ENCODE data around the gene FRAS1.

FRAS1 gene

GRCh38 chr4:78363031-78363570, 306.0 kb downstream of the FRAS1 start:
- no peak for TF ChIP-seq NFRKB (IDR thresholded peaks at IDR 0.05)
- no peak for TF ChIP-seq CTBP1 (IDR thresholded peaks at IDR 0.05; ENCODE audit: borderline replicate concordance)
- TF ChIP-seq FOXK2 (IDR thresholded peaks at IDR 0.05): no peak
- no peak for TF ChIP-seq L3MBTL2 (conservative IDR thresholded peaks at IDR 0.05)
- TF ChIP-seq LEF1 (IDR thresholded peaks at IDR 0.05; ENCODE audit: borderline replicate concordance): no peak
- TF ChIP-seq SUZ12 (IDR thresholded peaks at IDR 0.05): no peak
- TF ChIP-seq SP1 (IDR thresholded peaks at IDR 0.05): no peak
- no peak for DNase-seq (ENCODE audit: extremely low spot score)
- ChIA-PET CTCF (no interaction called here), POLR2A (no interaction called here)

GRCh38 chr4:78369679-78370078, 312.6 kb downstream of the FRAS1 start:
- POLR2A ChIA-PET: no interaction called here
- DNase-seq (ENCODE audit: extremely low spot score): no peak
- CTCF ChIA-PET: no interaction called here
- TF ChIP-seq FOXA1 (IDR thresholded peaks at IDR 0.05) (no peak), SP1 (IDR thresholded peaks at IDR 0.05) (no peak), BHLHE40 (IDR thresholded peaks at IDR 0.05; ENCODE audit: borderline replicate concordance) (no peak)

- DNase-seq (ENCODE audit: extremely low spot score): no peak
- ChIA-PET CTCF (no interaction called here), POLR2A (no interaction called here)
- TF ChIP-seq ZNF384 (IDR thresholded peaks at IDR 0.05) (no peak), ELF4 (IDR thresholded peaks at IDR 0.05) (no peak), TARDBP (IDR thresholded peaks at IDR 0.05) (no peak), NFRKB (IDR thresholded peaks at IDR 0.05) (no peak), L3MBTL2 (conservative IDR thresholded peaks at IDR 0.05) (no peak), CTBP1 (IDR thresholded peaks at IDR 0.05; ENCODE audit: borderline replicate concordance) (no peak), PKNOX1 (IDR thresholded peaks at IDR 0.05) (no peak), FOXA1 (IDR thresholded peaks at IDR 0.05) (no peak), HDGF (IDR thresholded peaks at IDR 0.05; ENCODE audit: borderline replicate concordance) (no peak), FOXM1 (IDR thresholded peaks at IDR 0.05; ENCODE audit: borderline replicate concordance) (no peak), FOXK2 (IDR thresholded peaks at IDR 0.05) (no peak), SP1 (IDR thresholded peaks at IDR 0.05) (no peak), ARNT (IDR thresholded peaks at IDR 0.05) (no peak), LEF1 (IDR thresholded peaks at IDR 0.05; ENCODE audit: borderline replicate concordance) (no peak), SUZ12 (IDR thresholded peaks at IDR 0.05) (no peak), BHLHE40 (IDR thresholded peaks at IDR 0.05; ENCODE audit: borderline replicate concordance) (no peak)
Observed at GRCh38 chr4:78370631-78371372, 313.7 kb downstream of the FRAS1 start.

GRCh38 chr4:78372355-78372988, 315.3 kb downstream of the FRAS1 start:
- no peak for DNase-seq (ENCODE audit: extremely low spot score)
- TF ChIP-seq FOXK2 (IDR thresholded peaks at IDR 0.05) (no peak), LEF1 (IDR thresholded peaks at IDR 0.05; ENCODE audit: borderline replicate concordance) (no peak)
- ChIA-PET CTCF (no interaction called here), POLR2A (no interaction called here)

GRCh38 chr4:78377555-78377954, 320.4 kb downstream of the FRAS1 start:
- ChIA-PET POLR2A (no interaction called here), CTCF (no interaction called here)
- DNase-seq (ENCODE audit: extremely low spot score): no peak
- TF ChIP-seq HDGF (IDR thresholded peaks at IDR 0.05; ENCODE audit: borderline replicate concordance) (no peak), NFRKB (IDR thresholded peaks at IDR 0.05) (no peak), FOXA1 (IDR thresholded peaks at IDR 0.05) (no peak)

- no peak for DNase-seq (ENCODE audit: extremely low spot score)
- ChIA-PET POLR2A (no interaction called here), CTCF (no interaction called here)
- no peak for TF ChIP-seq ZNF384 (IDR thresholded peaks at IDR 0.05)
- no peak for TF ChIP-seq ARNT (IDR thresholded peaks at IDR 0.05)
- TF ChIP-seq FOXK2 (IDR thresholded peaks at IDR 0.05): no peak
- no peak for TF ChIP-seq CTBP1 (IDR thresholded peaks at IDR 0.05; ENCODE audit: borderline replicate concordance)
- no peak for TF ChIP-seq LEF1 (IDR thresholded peaks at IDR 0.05; ENCODE audit: borderline replicate concordance)
- no peak for TF ChIP-seq FOXA1 (IDR thresholded peaks at IDR 0.05)
- no peak for TF ChIP-seq HDGF (IDR thresholded peaks at IDR 0.05; ENCODE audit: borderline replicate concordance)
- TF ChIP-seq SUZ12 (IDR thresholded peaks at IDR 0.05): no peak
- TF ChIP-seq FOXM1 (IDR thresholded peaks at IDR 0.05; ENCODE audit: borderline replicate concordance): no peak
Observed at GRCh38 chr4:78379040-78379439, 321.9 kb downstream of the FRAS1 start.

- no peak for DNase-seq (ENCODE audit: extremely low spot score)
- ChIA-PET CTCF (no interaction called here), POLR2A (no interaction called here)
- TF ChIP-seq LEF1 (IDR thresholded peaks at IDR 0.05; ENCODE audit: borderline replicate concordance) (no peak), ARNT (IDR thresholded peaks at IDR 0.05) (no peak), HDGF (IDR thresholded peaks at IDR 0.05; ENCODE audit: borderline replicate concordance) (no peak), PKNOX1 (IDR thresholded peaks at IDR 0.05) (no peak), BHLHE40 (IDR thresholded peaks at IDR 0.05; ENCODE audit: borderline replicate concordance) (no peak), SP1 (IDR thresholded peaks at IDR 0.05) (no peak), ZNF384 (IDR thresholded peaks at IDR 0.05) (no peak), CTBP1 (IDR thresholded peaks at IDR 0.05; ENCODE audit: borderline replicate concordance) (no peak), L3MBTL2 (conservative IDR thresholded peaks at IDR 0.05) (no peak), NFRKB (IDR thresholded peaks at IDR 0.05) (no peak), FOXM1 (IDR thresholded peaks at IDR 0.05; ENCODE audit: borderline replicate concordance) (no peak), ELF4 (IDR thresholded peaks at IDR 0.05) (no peak), FOXA1 (IDR thresholded peaks at IDR 0.05) (no peak), SUZ12 (IDR thresholded peaks at IDR 0.05) (no peak)
Observed at GRCh38 chr4:78379991-78380729, 323.0 kb downstream of the FRAS1 start.

Measured in HEK293T (cell line).